GM21515 (cell line): ENCODE measurements around the gene ZNF143.

Experiments used
- ATAC-seq: cut with Tn5 transposase; IDR thresholded peaks from one replicate; pipeline ENCODE4 v1.9.1; 2021; ENCODE audit not compliant: unreplicated experiment

ZNF143 gene

DNA sequence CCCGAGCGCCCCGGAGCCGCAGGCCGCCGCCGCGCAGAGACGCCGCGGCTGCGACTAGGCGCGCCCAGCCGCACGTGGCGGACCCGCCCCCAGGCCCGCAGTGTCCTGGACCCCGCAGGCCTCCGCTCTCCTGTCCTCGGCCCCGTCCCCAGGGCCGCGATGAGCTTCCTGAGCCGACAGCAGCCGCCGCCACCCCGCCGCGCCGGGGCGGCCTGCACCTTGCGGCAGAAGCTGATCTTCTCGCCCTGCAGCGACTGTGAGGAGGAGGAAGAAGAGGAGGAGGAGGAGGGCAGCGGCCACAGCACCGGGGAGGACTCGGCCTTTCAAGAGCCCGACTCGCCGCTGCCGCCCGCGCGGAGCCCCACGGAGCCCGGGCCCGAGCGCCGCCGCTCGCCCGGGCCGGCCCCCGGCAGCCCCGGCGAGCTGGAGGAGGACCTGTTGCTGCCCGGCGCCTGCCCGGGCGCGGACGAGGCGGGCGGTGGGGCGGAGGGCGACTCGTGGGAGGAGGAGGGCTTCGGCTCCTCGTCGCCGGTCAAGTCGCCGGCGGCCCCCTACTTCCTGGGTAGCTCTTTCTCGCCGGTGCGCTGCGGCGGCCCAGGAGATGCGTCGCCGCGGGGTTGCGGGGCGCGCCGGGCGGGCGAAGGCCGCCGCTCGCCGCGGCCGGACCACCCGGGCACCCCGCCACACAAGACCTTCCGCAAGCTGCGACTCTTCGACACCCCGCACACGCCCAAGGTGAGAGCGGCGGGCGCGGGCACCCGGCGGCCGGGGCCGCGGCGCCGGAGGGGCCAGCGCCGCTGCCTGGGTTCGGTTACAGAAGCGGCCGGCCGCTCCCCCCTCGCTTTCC, 113.2 kb downstream of the ZNF143 start:
- peak; percentile 3 for ATAC-seq

DNA sequence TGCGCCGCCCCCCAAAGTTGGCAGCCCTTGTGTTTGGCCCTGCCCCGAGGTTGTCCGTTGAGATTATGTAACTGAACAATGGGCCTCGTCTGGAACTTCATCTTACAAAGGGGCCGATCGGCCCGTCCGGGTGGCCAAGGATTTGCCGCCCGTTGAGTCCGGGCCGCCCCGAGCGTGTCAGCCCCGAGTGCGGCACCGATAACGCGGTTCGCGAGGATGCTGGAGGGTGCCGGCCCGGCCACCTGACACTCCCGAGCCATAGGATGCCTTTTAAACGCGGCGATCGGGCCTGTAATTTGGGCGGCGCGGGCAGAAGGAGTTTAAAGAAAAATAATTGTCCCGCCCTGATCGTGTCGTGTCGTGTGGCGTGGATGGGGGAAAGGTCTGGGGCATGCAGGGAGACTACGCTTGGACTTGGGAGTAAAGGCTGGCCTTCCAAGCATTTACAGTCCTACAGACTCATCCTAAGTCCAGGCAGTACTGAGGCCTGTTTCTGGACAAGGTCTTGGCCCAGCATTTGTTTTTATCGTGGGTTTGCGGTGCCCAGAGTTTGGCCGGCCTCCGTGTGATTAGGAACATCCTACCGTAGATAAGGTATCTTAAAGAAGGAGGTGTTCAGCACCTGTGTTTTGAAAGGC, 113.9 kb downstream of the ZNF143 start:
- no peak for ATAC-seq

DNA sequence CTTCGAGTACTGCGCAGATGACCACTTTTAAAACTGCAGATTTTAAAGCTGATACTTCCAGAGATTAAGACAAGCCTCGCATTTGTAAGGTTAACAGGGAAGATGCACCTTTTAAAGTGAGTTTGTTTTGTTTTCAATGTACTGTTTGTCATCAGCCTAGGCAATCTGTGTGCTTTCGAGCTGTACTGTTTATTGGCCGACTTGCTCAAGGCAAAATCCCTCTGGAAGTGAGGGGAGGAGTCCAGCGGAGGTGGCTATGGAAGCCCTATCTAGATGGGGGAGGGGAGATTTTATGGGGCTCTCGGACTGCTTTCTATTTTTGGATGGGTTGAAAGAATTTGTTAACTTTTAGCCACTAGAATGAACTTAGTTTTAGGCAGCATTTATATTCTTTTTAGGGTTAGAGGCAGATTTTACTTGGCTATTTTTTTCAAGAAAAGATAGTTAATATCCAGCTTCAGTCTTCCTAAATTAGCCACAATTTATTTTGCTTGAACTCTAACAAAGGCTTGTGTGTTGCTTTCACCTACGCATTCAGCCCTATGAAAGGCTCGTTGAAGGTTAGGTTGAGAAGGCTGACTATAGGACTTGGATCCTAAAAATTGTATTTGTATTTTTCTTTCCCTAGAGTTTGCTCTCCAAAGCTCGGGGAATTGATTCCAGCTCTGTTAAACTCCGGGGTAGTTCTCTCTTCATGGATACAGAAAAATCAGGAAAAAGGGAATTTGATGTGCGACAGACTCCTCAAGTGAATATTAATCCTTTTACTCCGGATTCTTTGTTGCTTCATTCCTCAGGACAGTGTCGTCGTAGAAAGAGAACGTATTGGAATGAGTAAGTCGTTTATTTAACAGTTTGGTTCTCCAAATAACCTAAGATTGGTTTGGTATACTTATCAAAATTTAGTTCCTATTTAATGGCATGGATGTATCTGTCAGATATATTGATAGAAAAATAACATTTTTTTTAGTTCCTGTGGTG, 114.7 kb downstream of the ZNF143 start:
- no peak for ATAC-seq

DNA sequence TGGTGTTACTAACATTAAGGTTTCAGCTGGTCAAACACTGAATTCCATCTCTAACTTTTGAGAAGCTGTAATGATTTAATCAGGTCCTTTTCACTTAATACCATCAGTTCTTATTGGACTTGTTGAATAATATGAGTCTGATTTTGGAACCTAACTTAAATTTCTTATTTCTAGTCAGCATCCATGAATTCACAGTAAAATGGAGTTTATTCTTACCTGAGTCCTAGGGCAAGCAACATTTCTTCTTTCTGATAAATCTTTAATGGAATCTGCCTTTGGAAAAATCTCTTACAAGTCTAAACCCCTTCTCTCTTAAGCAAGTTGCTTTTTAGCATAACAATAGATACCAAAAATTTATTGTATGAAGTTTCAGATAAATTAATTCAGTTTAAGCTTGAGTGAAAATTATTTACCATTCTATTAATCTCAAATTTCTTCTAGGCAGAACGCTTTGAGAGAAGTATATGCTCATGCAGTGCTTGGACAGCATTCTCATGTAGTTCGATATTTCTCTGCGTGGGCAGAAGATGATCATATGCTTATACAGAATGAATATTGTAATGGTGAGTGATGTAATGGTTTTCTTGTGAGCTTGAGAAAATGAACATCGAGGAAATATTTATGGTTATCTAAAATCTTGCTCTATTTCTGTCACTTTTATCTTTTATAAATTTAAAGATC, 116.0 kb downstream of the ZNF143 start:
- ATAC-seq, result no peak

DNA sequence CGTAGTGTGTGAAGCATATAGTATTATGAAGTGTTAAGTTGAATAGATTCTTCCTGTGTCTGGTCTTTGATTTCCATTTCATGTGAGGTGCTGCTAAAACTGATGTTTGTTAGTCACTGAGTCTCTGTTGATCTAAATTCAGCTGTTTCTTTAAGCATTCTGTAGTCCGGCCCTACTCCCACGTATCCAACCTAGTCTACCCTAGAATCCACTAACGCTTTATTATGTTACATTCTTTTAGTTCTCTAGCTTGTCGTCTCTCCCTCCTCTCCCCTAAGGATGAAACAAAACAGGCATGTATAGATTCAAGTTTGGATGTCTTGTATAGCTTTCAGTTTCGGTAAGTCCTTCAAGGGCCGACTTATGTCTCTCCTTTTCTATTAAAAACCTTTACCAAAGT, 116.7 kb downstream of the ZNF143 start:
- ATAC-seq, result no peak
